H1 (cell line): ENCODE data around the gene RRBP1. TPM values are rescaled to one million over a fixed set of nuclear protein-coding genes. Genes with fewer than 3 reads are reported as not detected.

Source experiments
- EGR1 ChIP-seq: IDR thresholded peaks from 2 replicates; pipeline ENCODE4 v1.6.1; 2011; ENCODE audit warnings: low read depth, low read length, borderline replicate concordance
- FOSL1 ChIP-seq: IDR thresholded peaks from 2 replicates; pipeline ENCODE4 v1.6.1; 2011; ENCODE audit warnings: mild to moderate bottlenecking, low read depth, low read length, moderate library complexity; ENCODE audit not compliant: insufficient read depth
- POU5F1 ChIP-seq: IDR thresholded peaks from 2 replicates; pipeline ENCODE4 v1.6.1; 2011; ENCODE audit warnings: low read depth, mild to moderate bottlenecking, low read length, moderate library complexity
- polyA plus RNA-seq, 7 experiments: library from polyadenylated mRNA; depleted of rRNA in 3 of 7; stranded (reverse) in 5 of 7; unstranded in 2 of 7; fragments of >200 nt in 5 of 7; fragments of 200-250 nt in 2 of 7; gene quantifications; 1 replicate in 5 of 7; 2 replicates in 1 of 7; 4 replicates in 1 of 7; pipeline versions ENCODE4 v1.2.1 to v1.2.3, GENCODE V29; 2011 to 2013; ENCODE audit warnings: missing spikeins in 2 of 7, mixed read lengths in 2 of 7
- total RNA-seq: library from RNA; stranded (reverse); fragmentation: NEBNext Ultra II Directional; extraction: Animal tissue kit (Norgen Biotek cat#: 25700); gene quantifications from 2 replicates; pipeline ENCODE4 v1.2.1, GENCODE V29; 2021

Gene RRBP1
- total and polyA plus RNA-seq, 2 of the 8 experiments (the other 6 are each of a cell fraction or from before 2014, with no cell fraction given) = 15.9 to 157 TPM

DNA sequence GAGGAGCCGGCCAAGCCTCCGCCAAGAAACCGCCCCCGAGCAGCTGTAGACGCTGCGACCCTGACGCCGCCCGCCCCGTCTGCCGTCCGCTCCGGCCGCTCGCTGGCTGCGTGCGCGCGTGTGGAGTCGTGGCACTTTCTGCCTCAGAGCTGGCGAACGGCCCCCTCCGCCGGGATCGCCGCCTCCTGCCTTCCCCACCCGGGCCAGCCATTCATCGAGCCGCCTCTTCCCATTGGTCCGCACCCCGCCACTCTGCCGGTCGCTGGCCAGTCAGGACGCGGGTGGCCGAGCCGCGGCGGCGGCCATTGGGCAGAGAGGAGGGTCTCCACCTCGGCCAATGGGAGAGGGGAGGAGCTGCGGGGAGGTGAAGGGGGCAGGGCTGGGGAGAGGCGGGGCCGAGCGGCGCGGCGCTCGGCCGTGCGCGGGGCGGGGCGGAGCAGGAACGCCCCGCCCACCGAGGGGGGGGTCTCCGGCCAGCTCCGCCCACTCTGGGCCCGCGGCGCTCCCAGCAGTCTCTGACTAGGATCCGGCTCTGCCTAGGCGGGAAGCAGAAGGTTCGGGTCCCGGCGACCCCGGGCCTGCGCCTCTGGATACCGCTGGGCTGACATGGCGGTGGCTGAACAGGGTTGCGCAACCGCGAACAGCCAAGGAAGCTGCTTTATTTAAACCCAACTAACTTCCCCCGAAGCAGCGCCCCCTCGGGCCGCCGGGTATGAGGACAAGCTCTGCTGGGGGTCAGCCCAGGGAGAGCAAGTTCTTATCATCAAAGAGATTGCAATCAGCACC, at the start of gene RRBP1 (continued):
- 0 out of 2 replicates have a peak, but pooled peaks have one; percentile 60 for TF ChIP-seq EGR1
- TF ChIP-seq POU5F1 = no peak
- no peak for TF ChIP-seq FOSL1
